ENCODE results near the gene RRP1B.

The RRP1B gene

GRCh38 chr21:43737158-43737950, 78.0 kb downstream of the RRP1B start:
- no peak for TF ChIP-seq CTCF (IDR thresholded peaks at IDR 0.05; ENCODE audit: low read depth, low read length)
- DNase-seq (ENCODE audit: extremely low read depth, low read depth), result no peak

GRCh38 chr21:43739621-43740435, 80.5 kb downstream of the RRP1B start:
- no peak for TF ChIP-seq CTCF (IDR thresholded peaks at IDR 0.05; ENCODE audit: low read depth, low read length)
- no peak for DNase-seq (ENCODE audit: extremely low read depth, low read depth)

- TF ChIP-seq CTCF (IDR thresholded peaks at IDR 0.05; ENCODE audit: low read depth, low read length), result no peak
- DNase-seq (ENCODE audit: extremely low read depth, low read depth), result no peak
Measured at GRCh38 chr21:43740497-43741156, 81.3 kb downstream of the RRP1B start.

- no peak for DNase-seq (ENCODE audit: extremely low read depth, low read depth)
- TF ChIP-seq CTCF (IDR thresholded peaks at IDR 0.05; ENCODE audit: low read depth, low read length), result no peak
Measured at GRCh38 chr21:43741423-43742096, 82.2 kb downstream of the RRP1B start.

GRCh38 chr21:43743947-43744346, 84.6 kb downstream of the RRP1B start:
- TF ChIP-seq CTCF (IDR thresholded peaks at IDR 0.05; ENCODE audit: low read depth, low read length), result no peak
- no peak for DNase-seq (ENCODE audit: extremely low read depth, low read depth)

- no peak for TF ChIP-seq CTCF (IDR thresholded peaks at IDR 0.05; ENCODE audit: low read depth, low read length)
- no peak for DNase-seq (ENCODE audit: extremely low read depth, low read depth)
Measured at GRCh38 chr21:43744725-43745124, 85.4 kb downstream of the RRP1B start.
